ENCODE measurements around the gene HDAC10. TPM values are rescaled to one million over a fixed set of nuclear protein-coding genes. Genes with fewer than 3 reads are reported as not detected.

HDAC10 gene
- polyA plus RNA-seq, 1 experiment = 18.2 TPM

- DNase-seq (ENCODE audit: low read depth) = no peak
- TF ChIP-seq CTCF (IDR thresholded peaks at IDR 0.05; ENCODE audit: insufficient read depth, low read depth, low read length) = no peak
- Histone ChIP-seq H3K27me3 (ENCODE audit: control insufficient read depth, insufficient read depth, low read length) (no peaks in the 10 kb centered on the region), H3K36me3 (ENCODE audit: control insufficient read depth, insufficient read depth, low read length) (peaks cover 16% of the 10 kb centered on the region), H3K4me3 (ENCODE audit: low read depth, low read length) (no peak overlapping the region)
- ChIA-PET CTCF (no interaction called here), POLR2A (no interaction called here)
These were observed 2.6 kb downstream of the HDAC10 start for GRCh38 chr22:50248196-50249081.

- Histone ChIP-seq H3K4me3 (ENCODE audit: low read depth, low read length) (no peak overlapping the region), H3K27me3 (ENCODE audit: control insufficient read depth, insufficient read depth, low read length) (no peaks in the 10 kb centered on the region), H3K36me3 (ENCODE audit: control insufficient read depth, insufficient read depth, low read length) (peaks cover 16% of the 10 kb centered on the region)
- DNase-seq (ENCODE audit: low read depth) = no peak
- ChIA-PET POLR2A (no interaction called here), CTCF (no interaction called here)
- TF ChIP-seq CTCF (IDR thresholded peaks at IDR 0.05; ENCODE audit: insufficient read depth, low read depth, low read length) = no peak
These were observed 3.3 kb downstream of the HDAC10 start for GRCh38 chr22:50247748-50248147.

- peaks cover 16% of the 10 kb centered on the region for H3K36me3 ChIP-seq (ENCODE audit: control insufficient read depth, insufficient read depth, low read length)
- ChIA-PET CTCF (interaction anchor here (0.6 to 0.9 kb wide), 2 partner anchors 17 to 96 kb away, joined by 3 to 4 read pairs; no protein-coding TSS in a partner anchor), POLR2A (no interaction called here)
- H3K27me3 ChIP-seq (ENCODE audit: control insufficient read depth, insufficient read depth, low read length) = no peaks in the 10 kb centered on the region
- no peak for DNase-seq (ENCODE audit: low read depth)
- no peak overlapping the region for H3K4me3 ChIP-seq (ENCODE audit: low read depth, low read length)
- TF ChIP-seq CTCF (IDR thresholded peaks at IDR 0.05; ENCODE audit: insufficient read depth, low read depth, low read length) = no peak
These were observed 4.6 kb downstream of the HDAC10 start for GRCh38 chr22:50246242-50247175.

GRCh38 chr22:50245214-50246072 lies 5.6 kb downstream of the HDAC10 start:
- Histone ChIP-seq H3K36me3 (ENCODE audit: control insufficient read depth, insufficient read depth, low read length) (peaks cover 16% of the 10 kb centered on the region), H3K27me3 (ENCODE audit: control insufficient read depth, insufficient read depth, low read length) (no peaks in the 10 kb centered on the region), H3K4me3 (ENCODE audit: low read depth, low read length) (peak overlapping the region; percentile 81)
- ChIA-PET POLR2A (no interaction called here), CTCF (interaction anchor here (0.9 kb wide), 1 partner anchor 97 kb away, joined by 4 read pairs; no protein-coding TSS in a partner anchor)
- TF ChIP-seq CTCF (IDR thresholded peaks at IDR 0.05; ENCODE audit: insufficient read depth, low read depth, low read length) = no peak
- no peak for DNase-seq (ENCODE audit: low read depth)

All from BJ (cell line).